ENCODE measurements around the gene CNGA2. TPM values are rescaled to one million over a fixed set of nuclear protein-coding genes. Genes with fewer than 3 reads are reported as not detected.

CNGA2 gene
- not detected in 2 replicates for total RNA-seq

GRCh38 chrX:151734446-151734845 lies at the start of gene CNGA2:
TSS of gene CNGA2 (plus strand) at chrX:151734746. CDS start at chrX:151738484, 3,738 bp downstream.

GRCh38 chrX:151694661-151695582 lies 39.6 kb upstream of the CNGA2 start, which contains the start of gene PRRG3:
TSS of gene PRRG3 (plus strand) at chrX:151695458. CDS start at chrX:151698815, 3,357 bp downstream.

GRCh38 chrX:151715752-151716151 lies 18.8 kb upstream of the CNGA2 start, which contains the start of gene FATE1:
TSS of gene FATE1 (plus strand) at chrX:151716035. CDS start at chrX:151716120, 85 bp downstream.

Other genes starting within 250 kb of the CNGA2 start
- gene PASD1, start 171.1 kb upstream of the CNGA2 start, total RNA-seq, result not detected in 2 replicates
- not detected in 2 replicates for gene PRRG3, start 39.3 kb upstream of the CNGA2 start, total RNA-seq
- not detected in 2 replicates for gene FATE1, start 18.7 kb upstream of the CNGA2 start, total RNA-seq
- not detected in 2 replicates for gene MAGEA4, start 178.1 kb downstream of the CNGA2 start, total RNA-seq
- 28.9 and 41.3 TPM in 2 replicates for gene GABRE, start 239.9 kb downstream of the CNGA2 start, total RNA-seq

Measured in smooth muscle cell of the umbilical artery (primary cell).